ENCODE measurements around the gene FKBP7.

Gene FKBP7

GRCh38 chr2:178508646-178509045 is 30.2 kb upstream of the FKBP7 start:
- DNase-seq (ENCODE audit: low read depth) = no peak
- H3K4me3 ChIP-seq (ENCODE audit: control insufficient read depth, low read depth, low read length) = no peak overlapping the region
- no peak for TF ChIP-seq CTCF (conservative IDR thresholded peaks at IDR 0.05; ENCODE audit: control insufficient read depth, insufficient read depth, low read depth, low read length)

- DNase-seq (ENCODE audit: low read depth) = no peak
- TF ChIP-seq CTCF (conservative IDR thresholded peaks at IDR 0.05; ENCODE audit: control insufficient read depth, insufficient read depth, low read depth, low read length) = no peak
- H3K4me3 ChIP-seq (ENCODE audit: control insufficient read depth, low read depth, low read length) = no peak overlapping the region
These were observed 28.5 kb upstream of the FKBP7 start for GRCh38 chr2:178506949-178507348.

- no peak overlapping the region for H3K4me3 ChIP-seq (ENCODE audit: control insufficient read depth, low read depth, low read length)
- no peak for DNase-seq (ENCODE audit: low read depth)
- TF ChIP-seq CTCF (conservative IDR thresholded peaks at IDR 0.05; ENCODE audit: control insufficient read depth, insufficient read depth, low read depth, low read length) = no peak
These were observed 28.1 kb upstream of the FKBP7 start for GRCh38 chr2:178506524-178506923.

- peak; percentile 48 for DNase-seq (ENCODE audit: low read depth)
- H3K4me3 ChIP-seq (ENCODE audit: control insufficient read depth, low read depth, low read length) = no peak overlapping the region
- no peak for TF ChIP-seq CTCF (conservative IDR thresholded peaks at IDR 0.05; ENCODE audit: control insufficient read depth, insufficient read depth, low read depth, low read length)
These were observed 27.7 kb upstream of the FKBP7 start for GRCh38 chr2:178506101-178506500.

- no peak overlapping the region for H3K4me3 ChIP-seq (ENCODE audit: control insufficient read depth, low read depth, low read length)
- TF ChIP-seq CTCF (conservative IDR thresholded peaks at IDR 0.05; ENCODE audit: control insufficient read depth, insufficient read depth, low read depth, low read length) = no peak
- no peak for DNase-seq (ENCODE audit: low read depth)
These were observed 24.4 kb upstream of the FKBP7 start for GRCh38 chr2:178502751-178503150.

DNA sequence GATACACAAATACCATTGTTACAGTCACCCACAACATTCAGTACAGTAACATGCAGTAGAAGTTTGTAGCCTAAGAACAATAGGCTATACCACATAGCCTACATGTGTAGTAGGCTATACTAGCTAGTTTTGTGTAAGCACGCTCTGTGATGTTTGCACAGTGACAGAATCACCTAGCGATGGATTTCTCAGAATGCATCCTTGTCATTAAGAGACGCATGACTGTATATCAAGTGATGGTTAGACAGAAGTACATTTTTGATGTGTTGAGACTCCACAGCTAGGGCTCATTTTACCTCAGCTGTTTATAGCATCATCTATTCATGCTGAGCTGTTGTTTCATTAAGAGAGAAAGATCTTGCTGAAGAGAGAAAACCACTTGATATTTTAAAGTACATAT is 21.2 kb upstream of the FKBP7 start:
- TF ChIP-seq CTCF (conservative IDR thresholded peaks at IDR 0.05; ENCODE audit: control insufficient read depth, insufficient read depth, low read depth, low read length) = no peak
- DNase-seq (ENCODE audit: low read depth) = no peak
- H3K4me3 ChIP-seq (ENCODE audit: control insufficient read depth, low read depth, low read length) = no peak overlapping the region

- H3K4me3 ChIP-seq (ENCODE audit: control insufficient read depth, low read depth, low read length) = no peak overlapping the region
- no peak for TF ChIP-seq CTCF (conservative IDR thresholded peaks at IDR 0.05; ENCODE audit: control insufficient read depth, insufficient read depth, low read depth, low read length)
- no peak for DNase-seq (ENCODE audit: low read depth)
These were observed 19.7 kb upstream of the FKBP7 start for GRCh38 chr2:178498137-178498536.
